GM18502 (cell line): ENCODE data around the gene TNS1.

Experiments
- ATAC-seq: cut with Tn5 transposase; IDR thresholded peaks from one replicate; pipeline ENCODE4 v1.9.1; 2021; ENCODE audit warnings: mild to moderate bottlenecking; ENCODE audit not compliant: unreplicated experiment, poor library complexity

The TNS1 gene

GRCh38 chr2:217919781-217920351 lies 82.9 kb downstream of the TNS1 start:
- no peak for ATAC-seq

GRCh38 chr2:217919204-217919603 lies 83.6 kb downstream of the TNS1 start:
- ATAC-seq, result no peak

GRCh38 chr2:217918308-217919024 lies 84.3 kb downstream of the TNS1 start:
- ATAC-seq, result no peak

GRCh38 chr2:217916504-217917254 lies 86.1 kb downstream of the TNS1 start:
- no peak for ATAC-seq

- ATAC-seq, result no peak
Measured at GRCh38 chr2:217915706-217916105, 87.1 kb downstream of the TNS1 start.

- ATAC-seq, result no peak
Measured at GRCh38 chr2:217914878-217915277, 87.9 kb downstream of the TNS1 start.

GRCh38 chr2:217914078-217914477 lies 88.7 kb downstream of the TNS1 start:
- no peak for ATAC-seq

GRCh38 chr2:217913436-217913835 lies 89.4 kb downstream of the TNS1 start:
- ATAC-seq, result no peak

- ATAC-seq, result no peak
Measured at GRCh38 chr2:217912098-217913024, 90.4 kb downstream of the TNS1 start.

- no peak for ATAC-seq
Measured at GRCh38 chr2:217911283-217912097, 91.3 kb downstream of the TNS1 start.

GRCh38 chr2:217910875-217911212 lies 92.0 kb downstream of the TNS1 start:
- no peak for ATAC-seq

- ATAC-seq, result no peak
Measured at GRCh38 chr2:217909156-217909820, 93.5 kb downstream of the TNS1 start.

GRCh38 chr2:217908544-217908943 lies 94.3 kb downstream of the TNS1 start:
- no peak for ATAC-seq

- ATAC-seq, result no peak
Measured at GRCh38 chr2:217907266-217907665, 95.5 kb downstream of the TNS1 start.

GRCh38 chr2:217906798-217907197 lies 96.0 kb downstream of the TNS1 start:
- no peak for ATAC-seq

- ATAC-seq, result no peak
Measured at GRCh38 chr2:217905896-217906295, 96.9 kb downstream of the TNS1 start.

- no peak for ATAC-seq
Measured at GRCh38 chr2:217905395-217905794, 97.4 kb downstream of the TNS1 start.

- no peak for ATAC-seq
Measured at GRCh38 chr2:217904614-217904965, 98.2 kb downstream of the TNS1 start.

GRCh38 chr2:217903859-217904613 lies 98.8 kb downstream of the TNS1 start:
- no peak for ATAC-seq
